ENCODE data around the gene ZBTB7A.
A peak's percentile ranks its signal among the peaks of the same experiment; 100 is the strongest.

DNA sequence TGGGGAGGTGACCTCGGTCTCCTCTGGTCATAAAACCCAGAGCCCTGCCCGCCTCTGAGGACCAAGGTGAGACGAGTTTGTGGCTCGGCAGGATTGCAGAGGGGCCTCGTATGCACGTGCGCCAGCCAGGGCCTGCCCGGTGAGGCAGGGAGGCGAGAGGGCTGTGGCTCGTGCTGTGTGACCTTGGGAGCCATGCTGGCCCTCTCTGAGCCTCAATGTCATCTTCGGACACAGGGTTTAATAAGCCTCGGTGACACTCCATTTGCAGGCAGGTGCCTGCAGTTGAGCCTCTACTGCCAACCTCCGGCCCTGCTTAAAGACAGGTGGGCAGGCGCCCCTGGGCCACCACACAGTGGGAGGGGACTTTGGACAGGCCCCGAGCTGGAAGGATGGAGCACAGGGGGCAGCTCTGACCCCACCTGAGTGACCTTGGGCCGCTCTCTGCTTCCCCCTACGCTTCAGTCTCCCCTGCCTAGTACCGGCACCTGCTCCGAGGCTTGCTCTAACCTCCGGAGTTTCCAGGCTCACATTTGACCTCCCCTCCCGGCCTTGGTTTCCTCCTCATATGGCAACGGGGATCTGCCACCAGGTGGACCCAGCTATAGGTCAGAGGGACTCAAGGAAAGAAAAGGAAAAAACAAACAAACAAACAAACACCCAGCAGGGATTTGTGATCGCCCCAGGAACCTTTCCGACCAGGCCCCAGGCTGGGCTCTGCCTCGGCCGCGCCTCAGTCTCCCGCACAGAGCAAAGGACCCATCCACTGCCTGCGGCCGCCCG lies 3.1 kb downstream of the ZBTB7A start:
- TF ChIP-seq POLR2AphosphoS5 (IDR thresholded peaks at IDR 0.05; ENCODE audit: low read length) (peak; percentile 12; the same call in 1 of the 2 replicates), SUZ12 (IDR thresholded peaks at IDR 0.05; ENCODE audit: unreplicated experiment) (no peak), POLR2A (IDR thresholded peaks at IDR 0.05; ENCODE audit: low read depth, low read length) (peak; percentile 7), ZNF274 (IDR thresholded peaks at IDR 0.05; ENCODE audit: insufficient read depth, insufficient read length) (no peak), EZH2 (IDR thresholded peaks at IDR 0.05; ENCODE audit: borderline replicate concordance, control insufficient read depth, low read depth, low read length) (no peak), JUND (IDR thresholded peaks at IDR 0.05; ENCODE audit: low read depth, low read length) (no peak), ZNF384 (IDR thresholded peaks at IDR 0.05; ENCODE audit: borderline replicate concordance, low read depth, low read length) (no peak), RBBP5 (conservative IDR thresholded peaks at IDR 0.05) (no peak), ZZZ3 (IDR thresholded peaks at IDR 0.05; ENCODE audit: control insufficient read depth, insufficient read length, low read depth) (no peak)
- TF ChIP-seq, protein P1, sequence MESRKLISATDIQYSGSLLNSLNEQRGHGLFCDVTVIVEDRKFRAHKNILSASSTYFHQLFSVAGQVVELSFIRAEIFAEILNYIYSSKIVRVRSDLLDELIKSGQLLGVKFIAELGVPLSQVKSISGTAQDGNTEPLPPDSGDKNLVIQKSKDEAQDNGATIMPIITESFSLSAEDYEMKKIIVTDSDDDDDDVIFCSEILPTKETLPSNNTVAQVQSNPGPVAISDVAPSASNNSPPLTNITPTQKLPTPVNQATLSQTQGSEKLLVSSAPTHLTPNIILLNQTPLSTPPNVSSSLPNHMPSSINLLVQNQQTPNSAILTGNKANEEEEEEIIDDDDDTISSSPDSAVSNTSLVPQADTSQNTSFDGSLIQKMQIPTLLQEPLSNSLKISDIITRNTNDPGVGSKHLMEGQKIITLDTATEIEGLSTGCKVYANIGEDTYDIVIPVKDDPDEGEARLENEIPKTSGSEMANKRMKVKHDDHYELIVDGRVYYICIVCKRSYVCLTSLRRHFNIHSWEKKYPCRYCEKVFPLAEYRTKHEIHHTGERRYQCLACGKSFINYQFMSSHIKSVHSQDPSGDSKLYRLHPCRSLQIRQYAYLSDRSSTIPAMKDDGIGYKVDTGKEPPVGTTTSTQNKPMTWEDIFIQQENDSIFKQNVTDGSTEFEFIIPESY (IDR thresholded peaks at IDR 0.05), result no peak
- TF ChIP-seq, protein P2, sequence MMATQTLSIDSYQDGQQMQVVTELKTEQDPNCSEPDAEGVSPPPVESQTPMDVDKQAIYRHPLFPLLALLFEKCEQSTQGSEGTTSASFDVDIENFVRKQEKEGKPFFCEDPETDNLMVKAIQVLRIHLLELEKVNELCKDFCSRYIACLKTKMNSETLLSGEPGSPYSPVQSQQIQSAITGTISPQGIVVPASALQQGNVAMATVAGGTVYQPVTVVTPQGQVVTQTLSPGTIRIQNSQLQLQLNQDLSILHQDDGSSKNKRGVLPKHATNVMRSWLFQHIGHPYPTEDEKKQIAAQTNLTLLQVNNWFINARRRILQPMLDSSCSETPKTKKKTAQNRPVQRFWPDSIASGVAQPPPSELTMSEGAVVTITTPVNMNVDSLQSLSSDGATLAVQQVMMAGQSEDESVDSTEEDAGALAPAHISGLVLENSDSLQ (IDR thresholded peaks at IDR 0.05), result no peak

Measured in GM12878 (cell line).